Chondrocyte (in vitro differentiated cells): ENCODE measurements around the gene DENND1A. TPM values are rescaled to one million over a fixed set of nuclear protein-coding genes. Genes with fewer than 3 reads are reported as not detected.

Source experiments
- DNase-seq: peaks from one replicate; pipeline ENCODE4 v3.0.0; 2021; ENCODE audit warnings: mixed read lengths, low spot score
- H3K27ac Mint-ChIP-seq: one replicate; pipeline ENCODE4 v1.8.0; 2021; ENCODE audit warnings: mild to moderate bottlenecking, moderate library complexity, mixed read lengths; ENCODE audit not compliant: unreplicated experiment
- H3K27me3 Mint-ChIP-seq: 2 replicates; pipeline ENCODE4 v1.8.0; 2021; ENCODE audit warnings: low read depth, mixed read lengths
- H3K36me3 Mint-ChIP-seq: 2 replicates; pipeline ENCODE4 v1.8.0; 2021; ENCODE audit warnings: low read depth, mixed read lengths
- H3K4me1 Mint-ChIP-seq: 2 replicates; pipeline ENCODE4 v1.8.0; 2021; ENCODE audit warnings: low read depth, mild to moderate bottlenecking, mixed read lengths
- H3K4me3 Mint-ChIP-seq: one replicate; pipeline ENCODE4 v1.8.0; 2021; ENCODE audit warnings: mild to moderate bottlenecking, moderate library complexity, mixed read lengths; ENCODE audit not compliant: unreplicated experiment
- H3K9me3 Mint-ChIP-seq: 2 replicates; pipeline ENCODE4 v1.8.0; 2021; ENCODE audit warnings: low read depth, mixed read lengths
- total RNA-seq: library from RNA; stranded (reverse); gene quantifications from 3 replicates; pipeline ENCODE4 v1.2.1, GENCODE V29; 2021
- TF ChIP-seq, protein P1 (sequence below): fragments of 200-600 bp; sonication (generic); IDR thresholded peaks from 2 replicates; pipeline ENCODE4 v1.5.0; 2021; ENCODE audit warnings: antibody characterized with exemption, mild to moderate bottlenecking, moderate library complexity

DENND1A gene
- total RNA-seq, 1 donor from 2014 or later: 15.3 TPM

DNA sequence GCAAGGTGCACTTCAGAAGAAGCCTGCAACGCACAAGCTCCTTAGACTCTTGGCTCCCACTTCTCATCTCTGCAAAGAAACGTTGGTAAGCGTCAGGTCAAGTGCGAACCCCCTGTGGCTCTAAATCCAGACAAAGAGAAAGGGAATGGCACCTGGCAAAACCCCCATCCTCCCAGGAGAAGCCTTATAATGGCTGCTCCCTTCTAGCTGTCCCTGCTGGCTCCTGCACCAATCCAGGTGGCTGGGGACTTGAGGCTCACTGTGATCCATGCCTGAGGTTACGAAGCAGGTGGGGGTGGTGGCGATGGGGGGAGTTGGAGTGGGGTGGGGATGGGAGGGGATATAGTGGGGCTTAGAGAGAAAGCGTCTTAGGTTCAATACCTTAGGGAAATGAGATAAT, 272.8 kb downstream of the DENND1A start:
- Mint-ChIP-seq H3K27ac (no peak overlapping the region), H3K9me3 (peaks cover 10% of the 10 kb centered on the region), H3K27me3 (no peaks in the 10 kb centered on the region), H3K4me1 (peaks cover 2% of the 10 kb centered on the region), H3K4me3 (no peak overlapping the region), H3K36me3 (peaks cover 11% of the 10 kb centered on the region)
- TF ChIP-seq, protein P1, sequence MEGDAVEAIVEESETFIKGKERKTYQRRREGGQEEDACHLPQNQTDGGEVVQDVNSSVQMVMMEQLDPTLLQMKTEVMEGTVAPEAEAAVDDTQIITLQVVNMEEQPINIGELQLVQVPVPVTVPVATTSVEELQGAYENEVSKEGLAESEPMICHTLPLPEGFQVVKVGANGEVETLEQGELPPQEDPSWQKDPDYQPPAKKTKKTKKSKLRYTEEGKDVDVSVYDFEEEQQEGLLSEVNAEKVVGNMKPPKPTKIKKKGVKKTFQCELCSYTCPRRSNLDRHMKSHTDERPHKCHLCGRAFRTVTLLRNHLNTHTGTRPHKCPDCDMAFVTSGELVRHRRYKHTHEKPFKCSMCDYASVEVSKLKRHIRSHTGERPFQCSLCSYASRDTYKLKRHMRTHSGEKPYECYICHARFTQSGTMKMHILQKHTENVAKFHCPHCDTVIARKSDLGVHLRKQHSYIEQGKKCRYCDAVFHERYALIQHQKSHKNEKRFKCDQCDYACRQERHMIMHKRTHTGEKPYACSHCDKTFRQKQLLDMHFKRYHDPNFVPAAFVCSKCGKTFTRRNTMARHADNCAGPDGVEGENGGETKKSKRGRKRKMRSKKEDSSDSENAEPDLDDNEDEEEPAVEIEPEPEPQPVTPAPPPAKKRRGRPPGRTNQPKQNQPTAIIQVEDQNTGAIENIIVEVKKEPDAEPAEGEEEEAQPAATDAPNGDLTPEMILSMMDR: no peak
- no peak for DNase-seq

DNA sequence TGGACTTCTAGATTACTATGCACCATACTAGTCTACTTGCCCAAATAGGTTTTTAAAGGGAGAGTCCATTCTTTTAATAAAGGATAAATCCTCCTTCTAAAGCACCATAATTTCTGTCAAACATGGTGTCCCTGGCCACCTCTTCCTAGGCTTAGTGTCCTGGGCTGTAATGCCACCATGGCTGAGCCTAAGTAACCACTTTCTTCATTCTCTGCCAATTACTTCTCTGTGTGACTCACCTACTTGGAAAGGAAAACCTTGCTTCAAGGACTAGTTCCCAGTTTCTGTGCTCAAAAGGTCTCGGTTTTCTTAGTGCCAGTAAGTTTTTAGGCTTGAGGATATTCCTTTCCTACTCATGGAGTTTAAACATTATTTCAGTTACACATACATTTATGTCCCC, 273.4 kb downstream of the DENND1A start:
- peaks cover 2% of the 10 kb centered on the region for H3K4me1 Mint-ChIP-seq
- peaks cover 5% of the 10 kb centered on the region for H3K36me3 Mint-ChIP-seq
- H3K27ac Mint-ChIP-seq: no peak overlapping the region
- peaks cover 4% of the 10 kb centered on the region for H3K9me3 Mint-ChIP-seq
- no peak overlapping the region for H3K4me3 Mint-ChIP-seq
- no peak for DNase-seq
- TF ChIP-seq, protein P1: no peak
- H3K27me3 Mint-ChIP-seq: no peaks in the 10 kb centered on the region

DNA sequence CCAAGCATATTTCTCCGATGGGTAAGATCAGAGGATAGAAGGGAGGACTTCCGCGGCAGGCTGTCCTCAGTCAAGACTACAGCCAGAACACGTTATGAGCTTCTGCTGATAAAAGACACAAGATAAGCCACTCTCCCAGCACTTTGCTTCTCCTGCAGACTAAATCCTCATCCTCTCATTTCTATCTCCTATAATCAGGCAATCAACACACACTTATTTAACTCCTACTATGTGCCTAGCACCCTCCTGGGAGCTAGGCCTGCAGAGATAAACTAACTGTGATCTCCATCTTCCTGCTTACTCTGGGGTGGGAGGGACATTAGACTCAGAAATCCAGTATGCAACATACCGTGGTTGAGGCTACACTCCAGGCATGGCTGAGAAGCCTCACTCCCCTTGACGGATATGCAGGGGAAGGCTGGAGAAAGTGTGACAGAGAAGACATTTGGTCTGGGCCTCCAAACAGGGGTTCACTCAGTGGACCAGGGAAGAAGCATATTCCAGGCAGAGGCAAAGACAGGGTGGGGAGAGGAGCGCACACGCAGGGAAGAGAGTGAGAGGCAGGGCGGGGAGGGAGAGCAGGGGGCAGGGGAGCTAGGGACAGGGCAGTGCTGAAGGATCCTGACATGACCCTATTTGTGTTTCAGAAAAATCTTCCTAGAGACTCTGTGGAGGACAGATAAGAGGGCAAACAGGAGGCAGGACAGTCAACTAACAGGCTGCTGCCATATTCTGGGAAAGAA, 274.1 kb downstream of the DENND1A start:
- Mint-ChIP-seq H3K9me3 (peaks cover 2% of the 10 kb centered on the region), H3K36me3 (peaks cover 3% of the 10 kb centered on the region), H3K4me1 (peaks cover 2% of the 10 kb centered on the region), H3K27ac (no peak overlapping the region), H3K27me3 (no peaks in the 10 kb centered on the region), H3K4me3 (no peak overlapping the region)
- TF ChIP-seq, protein P1: no peak
- no peak for DNase-seq

DNA sequence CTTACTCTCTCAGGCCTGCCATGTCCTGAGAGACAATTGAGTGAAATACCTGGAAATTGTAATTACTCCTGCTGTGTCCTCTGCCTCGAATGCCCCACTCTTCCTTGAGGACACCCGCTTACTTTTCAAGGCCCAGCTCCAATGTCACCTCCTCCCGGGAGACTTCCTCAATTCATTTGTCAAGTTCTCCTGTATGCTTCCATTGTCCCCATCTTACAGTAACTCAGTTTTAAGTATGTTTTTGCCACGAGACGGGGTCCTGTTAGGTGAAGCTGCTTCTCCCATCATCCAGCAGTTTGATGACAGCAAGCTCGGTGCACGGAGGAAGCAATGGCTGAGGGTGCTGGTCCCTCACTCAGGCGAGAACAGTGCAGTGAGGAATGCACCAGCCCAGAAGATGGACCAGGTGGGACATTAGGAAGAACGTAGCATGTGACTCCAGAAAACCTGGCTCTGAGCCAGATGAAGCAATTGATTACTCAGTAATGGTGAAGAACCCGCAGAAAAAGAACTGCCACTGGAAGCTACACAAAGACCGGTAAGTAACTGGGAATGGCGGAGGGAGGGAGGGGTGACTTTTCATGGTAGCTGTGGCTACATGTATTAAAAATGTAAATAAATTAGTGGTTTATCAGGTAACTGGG, 274.8 kb downstream of the DENND1A start:
- Mint-ChIP-seq H3K4me1 (peaks cover 2% of the 10 kb centered on the region), H3K9me3 (peaks cover 2% of the 10 kb centered on the region), H3K27me3 (no peaks in the 10 kb centered on the region), H3K36me3 (peaks cover 3% of the 10 kb centered on the region), H3K27ac (no peak overlapping the region), H3K4me3 (no peak overlapping the region)
- no peak for DNase-seq
- TF ChIP-seq, protein P1: no peak

DNA sequence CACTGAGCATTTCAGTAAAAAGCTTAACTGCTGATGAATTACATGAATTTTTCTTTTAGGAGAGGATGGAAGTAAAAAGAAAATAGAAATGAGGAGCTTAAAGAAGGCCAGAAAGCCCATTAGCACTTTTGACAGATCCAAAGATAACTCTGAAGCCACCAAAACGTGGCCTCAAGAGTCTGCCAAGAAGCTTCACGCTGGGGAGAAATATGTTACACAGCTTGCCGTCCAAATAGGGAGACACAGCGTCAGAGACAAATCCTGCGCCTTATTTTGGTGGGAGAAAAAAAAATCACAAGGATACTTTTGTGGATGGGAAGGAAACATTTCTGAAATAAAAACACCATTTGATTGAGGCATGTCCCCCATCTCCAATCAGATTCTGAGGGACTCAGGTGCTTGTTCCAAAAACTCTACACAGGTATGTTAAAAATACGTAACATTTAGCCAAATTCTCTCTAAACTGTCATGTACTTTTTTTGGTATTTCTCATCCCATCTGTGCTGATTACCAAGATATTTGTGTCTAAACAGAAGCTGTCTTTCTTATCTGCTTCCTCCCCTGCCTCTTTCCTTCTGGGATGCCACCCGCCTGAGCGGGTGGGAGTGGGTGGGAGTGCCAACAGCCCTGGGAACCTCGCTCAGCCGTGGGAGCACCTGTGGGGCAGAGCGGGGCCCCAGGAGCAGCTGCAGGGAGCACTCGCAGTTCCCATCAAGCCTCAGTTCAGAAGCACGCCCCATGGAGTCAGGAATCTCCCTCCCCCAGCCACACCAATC, 275.5 kb downstream of the DENND1A start:
- Mint-ChIP-seq H3K27ac (no peak overlapping the region), H3K4me1 (peaks cover 2% of the 10 kb centered on the region), H3K4me3 (no peak overlapping the region), H3K27me3 (no peaks in the 10 kb centered on the region), H3K36me3 (peaks cover 3% of the 10 kb centered on the region), H3K9me3 (peaks cover 2% of the 10 kb centered on the region)
- TF ChIP-seq, protein P1: no peak
- no peak for DNase-seq
